ENCODE data around the gene FKBP5.

DNA sequence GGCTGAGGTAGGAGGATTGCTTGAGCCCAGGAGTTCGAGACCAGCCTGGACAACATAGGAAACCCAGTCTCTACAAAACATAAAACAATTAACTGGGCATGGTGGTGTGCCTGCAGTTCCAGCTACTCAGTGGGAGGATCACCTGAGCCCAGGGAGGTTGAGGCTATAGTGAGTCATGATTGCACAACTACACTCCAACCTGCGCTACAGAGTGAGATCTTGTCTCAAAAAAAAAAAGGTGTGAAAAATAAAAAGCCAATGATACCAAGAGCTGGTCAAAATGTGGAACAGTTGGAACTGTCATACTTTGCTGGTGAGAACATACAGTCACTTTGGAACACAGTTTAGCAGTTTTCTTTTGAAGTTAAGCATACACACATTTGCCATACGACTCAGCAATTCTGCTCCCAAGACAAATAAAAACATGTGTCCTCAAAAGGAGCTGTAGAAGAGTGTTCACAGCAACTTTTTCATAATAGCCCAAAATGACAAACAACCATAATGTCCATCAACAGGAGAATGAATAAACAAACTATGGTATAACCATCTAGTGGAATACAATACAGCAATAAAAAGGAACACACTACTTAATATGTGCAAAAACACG, 21.6 kb upstream of the FKBP5 start:
- TF ChIP-seq ESRRB (CRISPR knock-in tag; IDR thresholded peaks at IDR 0.05; ENCODE audit: borderline replicate concordance) (no peak), EP300 (IDR thresholded peaks at IDR 0.05; ENCODE audit: low read length) (no peak), GTF3C2 (IDR thresholded peaks at IDR 0.05; ENCODE audit: borderline replicate concordance, extremely low read depth, insufficient read length) (no peak), ZNF561 (CRISPR knock-in tag; conservative IDR thresholded peaks at IDR 0.05) (no peak)
